ENCODE data around the gene OTULIN.

OTULIN gene

GRCh38 chr5:14741131-14741530 lies 76.6 kb downstream of the OTULIN start:
- DNase-seq, result no peak

GRCh38 chr5:14741801-14742440 lies 77.4 kb downstream of the OTULIN start:
- DNase-seq, result no peak

DNA sequence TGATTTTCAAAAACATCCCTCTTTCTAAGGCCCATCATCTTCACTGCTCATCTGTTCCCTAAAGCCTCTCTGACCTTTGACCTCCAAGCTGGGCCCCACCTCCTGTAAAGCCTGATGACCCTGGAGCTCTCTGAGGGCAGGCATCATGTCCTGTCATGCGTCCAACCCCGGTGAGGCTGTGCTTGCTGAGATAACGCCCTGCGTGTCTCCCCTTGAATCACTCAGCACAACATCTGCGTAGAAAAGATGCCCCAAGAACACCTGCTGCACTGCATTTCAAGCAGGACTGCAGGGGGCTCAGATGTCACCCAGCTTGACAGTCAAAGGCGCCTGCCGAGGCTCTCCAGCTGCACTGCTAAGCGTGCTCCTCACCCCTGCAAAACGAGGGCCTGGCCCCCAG lies 78.0 kb downstream of the OTULIN start:
- no peak for DNase-seq

DNA sequence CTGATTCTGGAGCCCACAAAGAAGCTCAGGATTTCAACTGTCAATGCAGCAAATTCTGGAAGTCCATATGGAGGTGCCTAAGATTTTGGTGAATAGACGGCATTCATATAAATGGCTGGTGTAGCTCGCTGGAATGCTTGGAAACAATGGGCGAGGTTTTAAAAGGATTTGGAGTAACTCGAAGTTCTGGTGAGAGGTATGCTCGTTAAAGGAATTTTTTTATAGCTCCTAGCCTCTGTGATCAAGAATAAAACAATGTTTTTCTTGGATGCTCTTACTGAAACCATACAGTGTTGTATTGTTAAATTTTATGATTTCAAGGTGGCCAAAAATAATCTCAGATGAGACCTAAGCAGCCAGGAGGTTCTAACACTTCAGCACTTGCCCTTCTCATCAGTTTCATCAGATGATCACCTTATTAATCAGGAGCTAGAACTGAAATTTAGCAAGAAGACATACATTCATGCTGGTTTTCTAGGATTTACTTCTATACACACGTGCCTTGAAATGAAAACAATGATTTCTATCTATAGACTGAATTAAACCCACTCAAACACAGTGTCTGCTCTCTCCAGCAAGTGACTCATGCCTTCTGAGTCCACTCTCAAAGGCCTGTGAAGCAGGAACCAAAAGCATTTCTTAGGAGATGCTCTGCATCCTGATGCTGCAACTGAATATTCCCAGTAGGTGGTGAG lies 79.2 kb downstream of the OTULIN start:
- no peak for DNase-seq

- DNase-seq, result no peak
Measured at GRCh38 chr5:14744296-14745187, 80.0 kb downstream of the OTULIN start.

DNA sequence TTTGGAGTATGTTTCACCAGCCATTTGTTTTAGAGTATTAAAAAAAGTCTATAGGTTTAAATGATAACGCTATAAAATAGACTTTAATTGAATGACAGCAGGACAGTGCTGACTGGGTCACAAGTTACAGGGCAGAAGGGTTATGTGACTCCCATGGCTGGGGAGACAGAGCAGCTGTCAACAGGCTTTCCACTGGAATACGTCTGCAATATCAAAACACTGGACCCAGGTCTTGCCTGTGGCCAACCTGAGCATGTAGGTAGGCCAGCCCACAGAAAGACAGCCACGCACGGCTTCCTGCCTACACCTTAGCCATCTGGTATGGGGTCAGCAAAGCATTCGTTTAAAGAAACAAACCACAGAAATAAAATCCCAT lies 80.7 kb downstream of the OTULIN start:
- DNase-seq, result no peak

DNA sequence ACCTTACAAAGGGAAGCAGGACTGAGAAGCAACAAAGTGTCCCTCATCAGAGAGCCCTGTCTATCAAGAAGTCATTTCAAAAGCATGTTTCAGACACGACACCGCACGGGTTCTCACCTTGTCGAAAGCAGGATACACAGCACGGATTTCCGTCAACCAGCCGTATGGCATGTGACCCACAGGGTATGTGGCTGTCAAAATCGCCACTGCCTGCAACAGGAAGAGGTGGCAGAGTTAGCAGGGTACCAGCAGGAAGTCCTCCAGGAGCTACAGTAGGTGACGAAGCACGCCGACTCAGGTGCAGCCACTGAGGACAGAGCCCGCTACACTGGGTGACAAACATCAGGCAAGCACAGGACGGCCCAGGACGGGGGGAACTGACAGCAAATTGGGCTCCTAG lies 81.2 kb downstream of the OTULIN start:
- no peak for DNase-seq

DNA sequence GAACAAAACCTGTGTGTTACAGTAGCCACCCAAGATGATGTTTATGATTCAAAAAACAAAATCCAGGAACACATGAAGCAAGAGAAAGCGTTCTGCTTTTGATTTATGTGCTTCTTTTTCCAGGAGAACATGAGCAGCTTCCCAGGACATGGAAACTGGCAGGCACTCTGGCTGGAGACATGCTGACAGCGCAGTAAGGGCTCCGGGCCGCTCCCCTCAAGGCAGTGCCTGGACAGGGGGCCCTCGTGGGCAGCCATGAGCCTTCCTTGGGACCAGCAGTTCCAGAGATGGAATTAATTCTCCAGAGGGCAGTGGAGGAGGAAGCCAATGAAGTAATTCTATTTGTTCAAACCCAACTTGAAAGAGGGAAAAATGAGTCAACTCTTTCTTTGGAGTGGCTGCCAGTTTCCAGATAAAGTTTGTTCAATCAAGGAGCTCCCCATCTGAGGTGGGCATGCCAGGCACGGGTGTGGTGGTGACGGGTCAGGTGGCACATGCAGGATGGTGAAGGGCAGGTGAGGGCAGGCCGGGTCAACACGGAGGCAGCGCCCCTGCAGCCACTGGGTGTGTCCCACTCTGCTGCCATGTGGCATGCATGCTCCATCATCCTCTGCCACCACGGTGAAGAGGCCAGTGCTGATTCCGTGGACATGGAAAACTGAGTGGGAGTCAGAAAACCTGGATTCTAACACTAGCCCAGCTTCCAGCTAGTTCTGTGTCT lies 83.8 kb downstream of the OTULIN start:
- no peak for DNase-seq
